HG02852 (cell line): Measurements from ENCODE around the gene MEI1.
"Not testable (repeated sequence)": the region's sequence is repeated elsewhere in the genome, so short reads cannot be mapped to it uniquely, and the experiment has no call there.

Experiments used
- ATAC-seq: cut with Tn5 transposase; IDR thresholded peaks from one replicate; pipeline ENCODE4 v1.9.1; 2021; ENCODE audit warnings: mild to moderate bottlenecking, moderate library complexity; ENCODE audit not compliant: unreplicated experiment

Gene MEI1

DNA sequence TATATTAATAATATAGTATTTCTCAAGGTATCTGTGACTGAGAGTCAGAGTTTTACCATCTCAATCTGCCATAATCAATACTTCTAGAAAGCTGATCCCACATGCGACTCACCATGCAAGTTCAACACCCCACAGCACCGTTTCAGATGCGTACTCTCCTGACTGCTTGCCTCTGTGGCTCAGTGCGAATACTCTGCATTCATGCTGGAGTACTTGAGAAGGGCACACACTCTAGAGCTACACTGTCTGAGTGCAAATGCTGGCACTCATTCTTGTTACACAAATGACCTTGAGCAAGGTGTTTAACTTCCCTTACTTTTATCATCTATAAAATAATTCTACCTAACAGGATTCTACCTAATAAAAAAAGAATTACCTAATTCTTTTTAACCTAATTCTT, 23.2 kb upstream of the MEI1 start:
- ATAC-seq: no peak

DNA sequence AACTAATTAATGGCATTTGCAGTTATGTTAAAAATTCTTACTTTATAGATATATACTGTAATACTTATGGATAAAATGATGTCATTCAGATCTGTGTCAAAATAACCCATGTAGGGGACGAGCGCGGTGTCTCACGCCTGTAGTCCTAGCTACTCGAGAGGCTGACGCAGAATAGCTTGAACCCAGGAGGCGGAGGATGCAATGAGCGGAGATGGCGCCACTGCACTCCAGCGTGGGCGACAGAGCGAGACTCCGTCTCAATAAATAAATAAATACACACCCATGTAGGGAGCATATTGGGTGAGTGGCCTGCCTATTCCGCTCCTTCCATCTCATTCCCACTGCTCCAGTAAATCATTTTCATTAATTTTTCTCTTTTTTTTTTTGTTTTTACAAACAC, 17.7 kb upstream of the MEI1 start:
- no peak for ATAC-seq

DNA sequence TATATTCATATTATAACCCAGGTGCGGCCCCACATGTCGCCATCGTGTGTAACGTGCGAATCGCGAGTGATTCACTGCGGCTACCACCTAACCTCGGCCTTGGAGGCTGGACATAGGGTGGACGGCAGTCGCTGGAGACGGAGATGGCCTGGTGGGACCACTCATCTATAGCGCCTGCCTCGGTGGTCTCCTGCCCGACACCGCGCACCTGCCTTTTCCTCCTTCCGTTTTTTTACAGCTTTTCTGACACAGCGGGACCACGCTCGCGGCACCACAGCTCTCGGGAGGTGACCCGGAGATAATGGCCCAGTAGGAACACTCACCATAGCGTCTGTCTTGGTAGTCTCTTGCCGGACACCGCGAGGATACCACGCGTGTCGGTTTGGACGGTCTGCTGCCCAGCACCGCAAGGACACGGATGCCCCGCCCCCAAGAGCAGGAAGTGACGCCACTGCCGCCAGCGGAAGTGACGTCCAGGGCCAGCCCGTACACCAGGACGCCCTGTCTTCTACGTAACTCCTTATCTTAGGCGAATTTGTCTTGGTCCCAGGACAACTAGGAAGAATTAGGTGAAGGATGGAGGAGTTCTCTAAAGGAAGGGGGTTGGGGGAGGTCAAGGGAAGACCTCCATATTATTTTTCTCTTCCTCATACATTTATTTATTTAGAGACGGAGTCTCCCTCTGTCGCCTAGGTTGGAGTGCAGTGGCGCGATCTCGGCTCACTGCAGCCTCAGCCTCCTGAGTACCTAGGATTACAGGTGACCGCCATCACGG, 17.1 kb upstream of the MEI1 start:
- ATAC-seq: peak; percentile 67

DNA sequence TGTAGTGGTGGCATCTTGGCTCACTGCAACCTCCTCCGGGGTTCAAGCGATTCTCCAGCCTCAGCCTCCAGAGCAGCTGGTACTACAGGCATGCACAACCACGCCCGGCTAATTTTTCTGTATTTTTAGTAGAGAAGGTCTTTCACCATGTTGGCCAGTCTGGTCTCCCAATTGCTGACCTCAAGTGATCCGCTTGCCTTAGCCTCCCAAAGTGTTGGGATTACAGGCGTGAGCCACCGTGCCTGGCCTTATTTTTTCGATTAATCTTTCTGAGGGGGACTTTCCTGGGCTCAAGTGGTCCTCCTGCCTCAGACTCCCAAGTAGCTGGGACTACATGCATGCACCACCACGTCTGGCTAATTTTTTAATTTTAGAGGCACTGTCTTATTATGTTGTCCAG, 16.3 kb upstream of the MEI1 start:
- no peak for ATAC-seq

DNA sequence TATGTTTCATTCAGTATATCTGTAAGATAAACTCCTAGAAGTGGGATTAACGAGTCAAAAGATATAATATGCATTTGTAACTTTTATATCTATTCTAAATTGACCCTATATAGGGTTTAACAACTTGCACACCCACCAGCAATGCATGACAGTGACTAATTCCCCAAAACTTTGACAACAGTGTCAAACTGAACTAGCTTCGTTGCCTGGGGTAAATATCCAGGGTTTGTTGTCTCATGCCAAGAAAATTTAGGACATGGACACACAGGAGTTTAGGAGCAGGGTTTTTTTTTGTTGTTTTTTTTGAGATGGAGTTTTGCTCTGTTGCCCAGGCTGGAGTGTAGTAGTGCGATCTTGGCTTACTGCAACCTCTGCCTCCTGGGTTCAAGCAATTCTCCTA, 15.7 kb upstream of the MEI1 start:
- ATAC-seq: no peak

DNA sequence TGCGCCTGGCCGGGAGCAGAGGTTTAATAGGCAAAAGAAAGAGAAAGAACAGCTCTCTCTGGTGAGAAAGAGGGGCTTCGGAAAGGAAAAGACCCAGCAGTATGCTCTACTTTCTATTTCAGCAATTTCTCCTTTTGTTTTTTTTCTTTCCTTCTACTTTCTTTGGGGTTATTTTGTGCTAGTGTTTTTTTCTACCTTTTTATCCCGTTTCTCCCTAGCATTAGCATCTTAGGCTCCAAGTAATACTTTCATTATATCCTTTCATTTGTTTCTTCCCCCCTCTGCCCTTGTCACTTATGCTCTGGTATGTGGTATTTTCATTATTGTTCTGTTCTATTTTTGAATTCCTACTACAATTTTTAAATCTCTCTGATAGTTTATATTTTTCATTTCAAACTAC, 15.1 kb upstream of the MEI1 start:
- no peak for ATAC-seq

DNA sequence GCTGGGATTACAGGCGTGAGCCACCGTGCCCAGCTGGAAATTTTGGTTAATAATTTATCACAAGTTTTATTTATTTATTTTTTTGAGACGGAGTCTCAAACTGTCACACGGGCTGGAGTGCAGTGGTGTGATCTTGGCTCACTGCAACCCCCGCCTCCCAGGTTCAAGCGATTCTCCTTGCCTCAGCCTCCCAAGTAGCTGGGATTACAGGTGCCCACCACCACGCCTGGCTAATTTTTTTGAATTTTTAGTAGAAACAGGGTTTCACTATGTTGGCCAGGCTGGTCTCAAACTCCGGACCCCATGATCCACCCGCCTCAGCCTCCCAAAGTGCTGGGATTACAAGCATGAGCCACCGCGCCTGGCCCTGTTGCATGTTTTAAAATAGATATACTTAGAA, 12.4 kb upstream of the MEI1 start:
- not testable (repeated sequence) for ATAC-seq

DNA sequence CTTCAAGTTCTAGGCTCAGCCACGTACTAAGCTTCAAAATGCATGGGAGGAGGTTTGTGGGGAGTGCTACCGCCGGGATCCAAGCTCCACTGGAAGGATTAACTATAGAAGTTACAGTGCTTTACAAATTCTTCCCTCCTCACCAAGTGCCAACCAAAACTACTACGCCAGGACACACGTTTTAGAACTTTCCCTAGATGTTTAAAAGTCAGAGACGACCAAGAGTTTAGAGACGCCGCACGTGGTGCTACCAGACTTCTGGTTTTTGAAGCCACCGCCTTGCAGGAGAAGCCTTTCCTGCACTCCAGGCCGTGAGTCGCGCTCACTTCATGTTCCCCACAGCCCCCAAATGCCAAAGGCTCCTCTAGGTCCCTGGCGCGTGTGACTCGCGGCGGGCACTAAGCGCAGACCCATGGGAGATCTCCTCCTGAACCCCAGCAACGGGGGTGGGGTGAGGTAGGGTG, 11.4 kb upstream of the MEI1 start:
- no peak for ATAC-seq

DNA sequence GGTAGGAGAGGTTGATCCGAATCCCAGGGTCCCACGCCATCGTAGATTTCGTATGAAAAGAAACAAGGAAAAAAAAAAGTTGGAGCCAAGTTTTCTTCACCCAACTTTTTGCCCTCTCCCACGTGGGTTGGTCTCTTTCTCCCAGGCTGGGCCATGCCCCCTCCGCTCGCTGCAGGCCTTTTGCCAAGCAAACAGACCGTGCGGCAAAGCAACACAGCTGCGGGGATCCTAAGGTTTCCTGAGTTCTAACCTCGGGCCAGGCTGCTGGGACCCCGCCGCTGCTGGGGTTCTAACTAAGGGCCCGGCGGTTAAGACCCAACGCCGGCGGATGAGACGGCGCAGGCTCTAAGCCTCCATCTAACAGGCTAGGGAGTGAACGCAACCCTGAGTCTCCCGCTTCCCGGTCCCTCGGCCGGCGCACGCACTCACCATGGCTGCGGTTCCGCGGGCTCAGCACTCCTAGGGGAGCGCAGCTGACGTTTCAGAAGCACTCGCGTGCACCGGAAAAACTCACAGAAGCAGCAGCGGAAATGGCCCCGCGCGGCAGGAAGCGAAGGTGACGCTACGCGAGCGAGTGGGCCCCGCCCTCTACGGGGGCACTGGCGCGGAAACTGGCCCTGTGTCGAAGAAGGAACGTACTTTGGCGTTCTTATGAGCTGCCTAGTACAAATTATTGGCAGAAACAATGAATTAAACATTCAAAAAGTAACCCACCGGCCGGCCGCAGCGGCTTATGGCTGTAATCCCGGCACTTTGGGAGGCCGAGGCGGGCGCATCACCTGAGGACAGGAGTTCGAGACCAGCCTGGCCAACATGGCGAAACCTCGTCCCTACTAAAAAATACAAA, 10.7 kb upstream of the MEI1 start, which contains the start of gene SNU13:
Gene SNU13, minus strand, starts transcription at position 503 of the 847 bp plus-strand sequence. Its CDS starts 71 bp downstream, at position 432.
- peak; percentile 85 for ATAC-seq

DNA sequence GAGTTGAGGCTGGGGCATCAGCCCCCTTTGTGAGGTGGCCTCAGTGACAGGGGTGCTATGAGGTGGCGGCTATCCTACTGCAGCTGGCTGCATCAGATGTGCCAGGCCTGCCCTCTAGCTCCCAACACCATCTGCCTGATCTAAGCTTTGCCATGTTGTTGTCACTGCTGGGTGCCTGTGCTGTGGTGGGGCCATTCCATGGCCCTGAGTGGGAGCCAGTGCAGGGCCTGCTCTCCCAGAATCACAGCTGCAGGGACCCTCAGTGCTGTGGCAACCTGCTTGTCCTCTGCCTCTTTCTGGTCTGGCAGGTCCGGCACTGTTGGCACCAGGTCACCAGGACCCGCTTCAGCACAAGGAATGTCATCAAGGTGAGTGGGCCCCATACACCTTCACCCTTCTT, 8.8 kb upstream of the MEI1 start:
- no peak for ATAC-seq

DNA sequence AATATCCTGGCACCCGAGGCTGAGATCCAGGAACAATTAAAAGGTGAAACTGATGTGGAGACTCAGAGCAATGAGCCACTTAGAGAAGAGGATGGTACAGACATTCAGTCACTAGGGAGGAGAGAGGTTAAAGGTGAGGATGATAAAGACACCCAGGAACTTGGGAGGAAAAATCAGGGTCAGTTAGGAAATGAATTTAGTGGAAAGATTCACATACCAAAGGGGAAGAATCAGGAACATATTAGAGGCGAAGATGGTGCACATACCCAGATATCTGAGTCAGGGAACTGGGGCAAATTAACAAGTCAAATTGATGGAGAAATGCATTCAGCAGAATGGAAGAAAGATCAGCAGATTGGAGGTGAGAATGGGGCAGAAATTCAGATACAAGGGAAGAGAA, 4.1 kb upstream of the MEI1 start:
- ATAC-seq: no peak

DNA sequence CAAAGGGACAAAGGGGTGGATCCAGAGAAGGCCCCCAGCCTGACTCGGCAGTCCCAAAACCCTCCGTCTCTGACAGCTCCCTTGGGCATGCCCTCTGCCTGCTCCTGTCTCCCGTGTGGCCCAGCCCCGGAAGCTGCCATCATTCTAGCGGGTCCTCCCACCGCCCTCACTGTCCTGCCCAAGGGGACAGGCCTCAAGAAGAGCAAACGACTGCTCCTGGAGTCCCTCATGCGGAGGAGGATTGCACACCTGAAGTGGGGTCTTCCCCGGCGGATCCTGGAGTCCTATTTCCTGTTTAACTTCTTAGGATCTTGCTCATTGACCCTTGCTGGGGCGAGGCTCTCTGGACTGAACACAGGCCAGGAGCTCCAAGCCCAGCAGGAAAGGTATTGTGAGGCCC, 2.6 kb upstream of the MEI1 start:
- no peak for ATAC-seq

DNA sequence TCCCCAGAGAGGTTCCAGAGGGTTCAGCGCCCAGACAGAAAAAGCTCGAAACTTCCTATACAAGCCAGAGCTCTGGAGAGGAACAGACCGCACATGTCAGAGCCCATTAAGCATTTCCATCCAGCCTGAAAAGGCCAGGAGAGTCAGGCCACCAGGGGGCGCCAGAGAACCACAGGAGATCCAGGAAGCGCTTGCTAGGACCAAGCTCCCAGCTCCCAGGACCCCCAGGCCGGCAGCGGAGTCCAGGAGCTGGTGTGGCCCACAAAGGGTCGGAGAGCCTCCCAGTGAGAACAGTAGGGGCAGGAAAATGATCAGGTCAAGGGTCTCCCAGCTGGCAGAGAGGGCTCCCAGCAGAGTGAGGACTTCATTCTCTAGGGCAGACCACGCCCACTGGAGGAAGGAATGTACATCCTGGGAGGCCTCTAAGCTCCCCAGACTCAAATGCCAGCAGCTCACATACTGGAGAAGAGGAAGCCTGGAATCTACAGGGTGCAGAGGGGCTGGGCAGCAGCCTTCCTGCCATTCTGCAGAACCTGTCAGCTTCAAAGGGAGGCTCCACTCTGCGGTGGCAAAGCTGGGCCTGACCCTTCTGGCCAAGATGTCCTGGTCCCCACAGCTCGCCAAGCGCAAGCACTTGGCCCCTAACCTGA, 2.1 kb upstream of the MEI1 start:
- ATAC-seq: no peak

DNA sequence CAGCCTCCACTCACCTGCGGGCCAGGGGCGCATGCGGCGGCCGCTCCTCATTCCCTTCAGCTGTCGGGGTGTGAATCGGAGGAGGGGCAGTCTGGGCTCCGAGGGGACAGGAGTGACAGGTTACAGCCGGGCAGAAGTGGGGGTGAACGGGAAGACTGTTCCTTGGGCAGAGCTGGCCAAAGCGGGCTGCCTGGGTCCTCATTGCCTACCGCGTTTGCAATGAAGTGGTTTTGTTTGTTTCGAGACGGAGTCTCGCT, 733 bp downstream of the MEI1 start:
- no peak for ATAC-seq

DNA sequence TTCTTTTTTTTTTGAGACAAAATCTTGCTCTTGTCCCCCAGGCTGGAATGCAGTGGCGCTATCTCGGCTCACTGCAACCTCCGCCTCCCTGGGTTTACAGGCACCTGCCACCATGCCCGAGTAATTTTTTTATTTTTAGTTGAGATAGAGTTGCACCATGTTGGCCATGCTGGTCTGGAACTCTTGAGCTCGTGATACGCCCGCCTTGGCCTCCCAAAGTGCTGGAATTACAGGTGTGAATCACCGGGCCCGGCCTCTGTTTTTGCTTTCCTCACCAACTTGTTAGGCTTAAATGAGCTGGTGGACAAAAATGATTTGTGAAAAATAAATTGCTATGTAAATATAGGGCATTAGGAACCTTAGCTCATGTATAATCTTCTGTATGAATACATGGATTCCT, 3.5 kb downstream of the MEI1 start:
- no peak for ATAC-seq

DNA sequence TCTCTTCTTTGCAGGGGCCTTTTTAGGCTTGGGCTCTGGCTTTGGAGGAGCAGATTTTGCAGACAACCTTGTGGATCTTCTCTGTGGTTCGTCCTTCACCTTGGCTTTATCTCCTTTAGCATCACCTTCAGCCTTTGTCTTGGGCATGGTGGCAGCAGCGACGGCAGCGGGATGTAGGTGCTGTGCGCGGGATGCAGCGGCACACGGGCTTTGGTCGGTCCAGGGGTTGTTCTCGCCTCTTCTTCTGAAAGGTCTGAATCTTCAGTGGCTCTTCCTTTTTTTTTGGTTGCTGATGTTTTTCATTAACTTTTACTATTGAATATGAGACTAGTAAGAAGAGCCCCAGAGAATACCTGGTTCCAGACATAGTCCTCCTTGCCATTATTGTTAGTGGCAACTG, 10.0 kb downstream of the MEI1 start:
- no peak for ATAC-seq

DNA sequence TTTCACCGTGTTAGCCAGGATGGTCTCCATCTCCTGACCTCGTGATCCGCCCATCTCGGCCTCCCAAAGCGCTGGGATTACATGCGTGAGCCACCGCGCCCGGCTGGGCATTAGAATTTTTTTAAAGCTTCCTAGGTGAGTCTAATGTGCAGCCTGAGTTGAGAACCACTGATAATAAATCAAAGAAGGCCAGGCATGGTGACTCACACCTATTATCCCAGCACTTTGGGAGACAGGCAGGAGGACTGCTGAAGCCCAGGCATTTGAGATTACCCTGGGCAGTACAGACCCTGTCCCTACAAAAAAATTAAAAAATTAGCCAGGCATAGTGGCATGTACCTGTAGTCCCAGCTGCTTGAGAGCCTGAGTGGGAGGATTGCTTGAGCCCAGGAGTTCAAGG, 13.7 kb downstream of the MEI1 start:
- no peak for ATAC-seq

DNA sequence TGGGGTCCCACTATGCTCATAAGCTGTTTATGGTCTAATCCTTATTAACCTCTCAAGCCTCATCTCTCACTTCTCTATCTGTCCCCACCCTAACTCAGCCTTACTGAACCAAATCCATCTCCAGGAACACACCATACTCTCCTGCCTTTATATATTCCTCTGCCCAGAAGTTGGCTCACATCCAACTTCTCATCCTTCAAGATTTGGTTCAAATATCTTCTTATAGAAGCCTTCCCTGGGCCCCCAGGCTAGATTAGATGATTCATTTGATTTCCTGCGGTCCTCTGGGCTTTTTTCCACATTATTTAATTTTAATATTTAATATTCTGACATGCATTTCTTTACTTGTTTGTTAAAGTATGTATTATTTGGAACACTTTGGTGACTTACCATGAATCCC, 23.2 kb downstream of the MEI1 start:
- ATAC-seq: no peak

DNA sequence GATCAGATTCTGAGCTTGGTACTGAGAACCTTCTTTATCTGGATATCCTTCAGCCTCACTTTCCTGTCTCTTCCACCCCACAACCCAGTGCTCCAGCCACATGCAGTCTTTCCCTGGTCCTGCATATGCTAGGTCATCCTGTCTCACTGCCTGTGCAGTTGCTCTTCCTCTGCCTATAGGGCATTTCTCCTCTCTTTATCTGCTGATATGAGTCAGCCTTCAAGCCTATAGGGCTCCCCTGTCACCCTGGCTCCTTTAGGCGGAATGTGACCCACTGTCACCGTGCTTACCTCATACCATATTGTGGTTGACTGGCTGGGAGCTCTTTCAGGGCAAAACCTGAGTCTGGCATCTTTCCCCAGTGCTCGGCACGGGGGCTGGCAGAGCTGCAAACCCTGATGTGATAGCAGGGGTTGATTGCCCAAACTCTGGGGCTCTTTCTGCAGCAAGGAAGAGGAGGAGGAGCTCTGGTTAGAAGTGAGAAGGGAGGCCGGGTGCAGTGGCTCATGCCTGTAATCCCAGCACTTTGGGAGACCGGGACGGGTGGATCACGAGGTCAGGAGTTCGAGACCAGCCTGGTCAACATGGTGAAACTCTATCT, 26.3 kb downstream of the MEI1 start:
- no peak for ATAC-seq

DNA sequence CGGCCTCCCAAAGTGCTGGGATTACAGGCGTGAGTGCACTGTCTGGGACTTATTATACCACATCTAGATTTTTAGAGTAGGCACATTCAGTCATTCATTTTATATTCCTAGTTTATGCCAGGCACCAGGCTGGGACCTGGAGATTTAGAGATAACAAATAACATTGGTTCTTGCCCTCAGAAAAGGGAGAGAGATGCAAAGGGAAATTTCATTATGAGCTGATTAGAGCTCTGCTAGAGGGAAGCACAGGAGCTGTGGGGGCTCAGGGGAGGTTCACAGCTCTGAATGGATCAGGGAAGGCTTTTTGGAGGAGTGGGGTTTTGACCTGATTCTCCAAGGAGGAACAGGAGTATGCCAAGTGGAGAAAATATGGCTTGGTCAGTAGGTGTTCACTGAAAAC, 32.3 kb downstream of the MEI1 start:
- no peak for ATAC-seq

DNA sequence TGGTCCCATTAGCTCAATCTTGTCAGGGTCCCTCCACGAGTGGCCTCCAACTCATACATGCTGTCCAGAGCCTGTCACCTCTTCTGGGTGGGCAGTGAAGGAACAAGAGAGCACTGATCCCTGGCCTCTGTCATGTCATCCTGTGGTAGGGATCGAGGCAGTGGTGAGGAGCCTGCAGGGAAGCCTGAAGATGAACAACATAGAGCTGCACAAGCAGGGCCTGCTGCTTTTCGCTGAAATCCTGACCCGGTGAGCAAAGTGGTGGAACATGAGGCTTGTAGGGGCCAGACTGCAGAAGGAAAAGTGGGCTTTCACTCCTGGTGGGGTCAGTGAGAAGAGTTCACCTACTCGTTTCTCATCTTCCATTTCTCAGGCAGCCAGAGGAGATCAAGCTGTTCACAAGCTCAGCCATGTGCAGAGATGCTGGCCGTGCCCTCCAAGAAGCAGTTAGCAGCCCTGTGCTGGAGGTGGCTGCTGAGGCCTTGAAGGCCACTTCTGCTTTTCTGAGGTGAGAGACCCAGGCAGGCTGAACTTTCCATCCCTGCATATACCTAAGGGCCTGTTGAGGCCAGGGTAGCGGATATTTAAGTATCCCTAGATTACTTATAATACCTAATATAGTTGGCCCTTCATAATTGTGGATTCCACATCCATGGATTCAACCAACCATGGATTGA, 32.9 kb downstream of the MEI1 start:
- no peak for ATAC-seq
